GM18502 (cell line): ENCODE data around the gene RHOT1.
"Not testable (repeated sequence)": the region's sequence is repeated elsewhere in the genome, so short reads cannot be mapped to it uniquely, and the experiment has no call there.

Experiments
- ATAC-seq: cut with Tn5 transposase; IDR thresholded peaks from one replicate; pipeline ENCODE4 v1.9.1; 2021; ENCODE audit warnings: mild to moderate bottlenecking; ENCODE audit not compliant: unreplicated experiment, poor library complexity

Gene RHOT1

DNA sequence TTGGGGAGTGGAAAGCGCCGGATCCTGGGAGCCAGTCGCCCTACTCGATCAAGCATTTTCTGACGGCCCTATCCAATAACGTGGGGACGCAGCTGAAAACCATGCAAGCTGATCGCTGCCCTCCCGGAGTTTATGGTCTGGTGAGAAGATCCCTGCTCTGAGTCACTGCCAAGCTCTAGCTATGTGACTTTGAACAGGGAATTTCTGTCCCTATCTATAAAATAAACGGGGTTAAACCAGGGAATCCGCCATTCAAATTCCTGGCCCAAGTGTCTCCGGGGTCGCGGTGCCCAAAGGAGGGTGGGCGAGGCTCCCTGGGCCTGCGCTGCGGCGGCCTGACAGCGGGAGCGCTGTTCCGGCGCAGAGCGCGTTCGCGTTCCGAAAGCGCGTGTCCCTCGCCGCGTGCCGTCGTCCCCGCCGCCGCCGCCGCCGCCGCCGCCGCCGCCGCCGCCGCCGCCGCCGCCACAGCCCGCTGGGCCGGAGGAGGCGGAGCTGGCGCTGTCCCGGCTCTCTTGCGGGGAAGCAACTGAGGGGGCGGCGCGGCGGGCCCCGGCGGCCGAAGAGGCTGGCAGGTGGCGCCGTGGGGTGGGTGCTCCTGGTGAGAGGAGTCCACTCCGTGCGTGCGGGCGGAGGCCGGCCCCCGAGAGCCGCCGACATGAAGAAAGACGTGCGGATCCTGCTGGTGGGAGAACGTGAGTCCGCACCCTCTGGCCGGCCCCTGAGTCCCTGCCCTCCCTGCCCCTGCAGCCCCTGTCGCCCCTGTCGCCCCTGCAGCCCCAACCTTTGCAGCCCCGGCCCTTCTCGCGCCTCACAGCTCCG lies at the start of gene RHOT1:
RHOT1 (plus strand) TSS at position 465 of the 819 bp plus-strand sequence; CDS start at position 656, 191 bp downstream.
- ATAC-seq = peak; percentile 77

GRCh38 chr17:32099686-32100085 lies 42.6 kb upstream of the RHOT1 start:
- ATAC-seq = no peak

GRCh38 chr17:32100323-32100722 lies 42.0 kb upstream of the RHOT1 start:
- not testable (repeated sequence) for ATAC-seq

DNA sequence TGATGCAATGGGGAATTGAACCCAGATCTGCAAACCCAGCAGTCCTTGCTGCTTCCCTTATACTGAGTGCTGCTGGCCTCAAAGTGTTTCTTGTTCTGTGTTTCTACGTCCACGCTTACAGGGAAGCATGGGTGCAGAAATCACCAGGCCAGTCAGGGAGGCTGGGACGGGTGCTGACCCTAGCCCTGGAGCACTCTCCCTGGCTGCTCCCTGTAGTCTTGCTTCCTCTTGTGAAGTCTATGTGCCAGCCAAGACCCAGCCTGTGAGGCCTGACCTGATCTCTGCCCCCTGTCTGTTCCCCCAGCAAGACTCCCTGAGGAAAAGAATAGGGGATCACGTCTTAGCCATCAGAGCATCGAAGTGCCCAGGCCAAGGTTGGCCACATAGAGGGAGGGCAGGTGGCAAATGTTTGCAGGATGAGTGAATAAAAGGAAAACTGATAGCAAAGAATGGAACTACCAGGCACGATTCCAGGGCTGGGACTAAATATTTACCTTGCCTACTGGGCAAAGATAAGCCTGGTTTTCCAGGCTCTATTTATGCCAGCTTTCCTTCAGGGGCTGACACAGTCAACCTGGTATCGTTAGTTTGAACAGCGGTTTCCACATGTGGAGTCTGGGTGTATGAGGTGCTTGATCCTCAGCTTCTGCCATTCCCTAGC lies 41.2 kb upstream of the RHOT1 start:
- ATAC-seq = no peak

DNA sequence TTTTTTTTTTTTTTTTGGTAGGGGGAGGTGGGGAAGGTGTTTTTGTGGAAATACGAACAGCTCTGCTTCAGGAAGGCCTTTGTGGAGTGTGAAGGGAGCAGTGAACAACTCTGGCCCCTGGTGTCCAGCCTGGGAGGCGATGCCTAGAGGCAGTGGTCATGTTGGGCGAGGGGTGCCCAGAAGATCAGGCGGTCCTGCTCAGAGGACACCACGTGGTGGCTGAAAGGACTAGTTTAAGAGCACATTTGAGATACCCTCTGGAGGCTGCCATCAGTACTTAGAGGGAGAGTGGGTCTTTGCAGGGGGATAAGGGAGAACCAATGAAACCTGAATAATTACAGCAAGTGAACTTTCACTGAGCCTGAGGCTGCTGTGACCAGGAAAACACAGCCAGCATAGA lies 40.1 kb upstream of the RHOT1 start:
- ATAC-seq = no peak

DNA sequence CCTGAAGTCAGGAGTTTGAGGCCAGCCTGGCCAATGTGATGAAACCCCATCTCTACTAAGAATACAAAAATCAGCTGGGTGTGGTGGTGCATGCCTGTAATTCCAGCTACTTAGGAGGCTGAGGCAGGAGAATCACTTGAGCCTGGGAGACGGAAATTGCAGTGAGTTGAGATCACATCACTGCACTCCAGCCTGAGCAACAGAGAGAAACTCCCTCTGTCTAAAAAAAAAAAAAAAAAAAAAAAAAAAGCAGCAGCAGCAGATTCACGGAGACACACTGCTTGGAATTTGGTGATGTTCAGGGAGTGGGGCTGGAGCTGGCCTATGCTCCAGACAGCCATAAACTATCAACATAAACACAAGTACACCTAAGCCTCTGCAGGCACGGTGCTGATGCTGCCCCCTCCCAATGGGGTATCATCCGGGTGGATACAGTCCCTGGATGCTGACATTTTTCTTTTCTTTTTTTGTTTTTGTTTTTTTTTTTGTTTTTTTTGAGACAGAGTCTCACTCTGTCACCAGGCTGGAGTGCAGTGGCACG lies 39.6 kb upstream of the RHOT1 start:
- ATAC-seq = no peak

DNA sequence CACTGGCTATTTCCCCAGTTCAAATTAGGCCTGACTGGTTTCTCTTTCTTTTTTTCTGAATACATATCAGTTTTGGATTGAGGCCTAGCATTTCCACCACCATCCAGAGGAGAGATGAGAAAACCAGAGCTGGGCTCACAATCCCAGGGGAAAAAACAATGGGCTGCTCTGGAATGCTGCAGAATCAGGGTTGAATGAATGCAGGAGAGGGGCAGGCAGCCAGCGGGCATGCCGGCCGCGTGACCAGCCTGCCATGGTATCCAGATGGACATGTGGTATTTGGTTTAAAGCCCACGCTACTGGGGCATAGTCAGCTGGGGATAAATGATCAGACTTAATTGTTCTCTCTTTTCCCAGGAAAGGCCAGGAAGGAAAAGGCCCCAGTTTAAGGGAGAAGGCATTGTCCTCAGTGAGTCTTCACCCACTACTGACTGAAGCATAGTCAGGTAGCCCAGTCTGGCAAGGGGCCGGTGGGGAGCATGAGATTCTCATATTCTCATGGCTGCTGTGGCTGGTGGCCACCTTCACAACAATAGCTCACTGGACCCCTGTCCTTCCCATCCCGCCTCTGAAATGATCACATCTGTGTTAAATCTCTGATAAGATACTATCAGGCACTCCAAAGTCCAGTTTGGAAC lies 38.7 kb upstream of the RHOT1 start:
- ATAC-seq = no peak

DNA sequence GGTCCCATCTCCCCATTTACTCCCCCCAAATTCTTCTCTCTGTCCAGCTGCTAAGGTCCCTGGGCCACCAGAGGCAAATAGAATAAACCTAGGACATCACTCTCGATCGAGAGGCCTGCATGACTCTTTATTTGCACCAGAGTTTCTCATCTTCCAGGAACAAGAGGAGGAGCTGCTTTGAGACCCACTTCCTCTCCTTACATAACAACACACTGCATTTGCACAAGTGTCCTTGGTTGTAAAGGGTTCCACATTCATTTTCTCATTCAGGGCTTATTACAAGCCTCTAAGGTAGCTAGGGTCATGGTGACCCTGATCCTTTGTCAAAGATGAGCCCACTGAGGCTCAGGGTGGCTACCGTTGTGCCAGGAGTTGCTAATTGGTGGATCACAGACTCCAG lies 38.1 kb upstream of the RHOT1 start:
- no peak for ATAC-seq

DNA sequence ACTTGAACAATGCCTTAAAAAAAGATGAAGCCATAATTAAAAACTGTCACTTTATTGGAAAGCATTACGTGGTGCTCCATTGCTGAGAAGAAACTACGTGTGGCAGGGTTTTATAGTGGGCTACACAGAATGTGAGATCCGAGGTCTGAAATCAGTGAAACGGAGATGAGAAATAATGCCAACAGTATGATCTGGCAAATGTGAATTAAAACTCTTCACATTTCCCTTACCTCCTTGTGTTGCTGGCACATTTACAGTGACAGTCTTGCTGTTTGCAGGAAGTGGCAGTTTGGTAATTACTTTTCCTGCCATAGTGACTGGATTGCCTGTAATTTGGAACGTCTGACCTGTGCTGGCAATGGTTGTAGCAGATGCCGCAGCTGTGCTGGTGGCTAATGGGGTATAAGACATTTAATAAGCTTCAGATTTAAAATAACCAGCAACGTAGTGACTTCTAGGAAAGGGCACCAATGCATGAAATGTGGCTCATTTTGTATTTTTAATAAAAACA lies 35.8 kb upstream of the RHOT1 start:
- ATAC-seq = not testable (repeated sequence)

GRCh38 chr17:32107194-32107593 lies 35.1 kb upstream of the RHOT1 start:
- ATAC-seq = not testable (repeated sequence)

GRCh38 chr17:32110596-32110995 lies 31.7 kb upstream of the RHOT1 start:
- ATAC-seq = no peak

- no peak for ATAC-seq
Measured at GRCh38 chr17:32111141-32111771, 31.0 kb upstream of the RHOT1 start.

DNA sequence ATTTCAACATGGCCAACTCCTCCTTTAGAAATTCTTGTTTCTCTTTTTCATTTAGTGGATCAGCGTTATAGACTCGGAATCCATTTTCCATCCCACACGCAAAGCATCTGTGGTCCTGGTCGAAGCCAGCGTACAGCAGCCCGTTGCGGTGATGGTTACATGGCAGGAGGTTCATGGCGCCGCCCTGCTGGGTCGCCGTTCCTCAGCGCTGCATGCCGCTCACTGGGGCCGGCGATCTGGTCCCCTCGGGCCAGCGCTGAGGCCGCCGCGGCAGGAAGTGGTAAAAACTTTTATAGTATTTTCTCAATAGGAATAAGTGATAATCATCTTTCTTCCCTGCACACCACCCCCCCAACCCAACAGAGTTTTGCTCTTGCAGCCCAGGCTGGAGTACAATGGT lies 29.9 kb upstream of the RHOT1 start:
- ATAC-seq = no peak

DNA sequence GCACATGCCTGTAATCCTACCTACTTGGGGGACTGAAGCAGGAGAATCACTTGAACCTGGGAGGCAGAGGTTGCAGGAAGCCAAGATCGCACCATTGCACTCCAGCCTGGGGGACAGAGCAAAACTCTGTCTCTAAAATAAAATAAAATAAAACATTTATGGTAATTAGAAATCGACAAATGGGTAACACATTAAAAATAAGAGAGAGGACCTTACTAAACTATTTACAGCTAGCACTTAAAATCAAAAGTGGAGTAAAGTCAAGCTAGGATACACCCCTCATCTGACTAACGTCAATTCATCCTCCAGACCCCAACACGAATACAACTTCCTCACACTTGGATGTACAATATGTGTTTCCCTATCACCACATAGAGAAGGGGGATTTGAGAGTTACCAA lies 27.8 kb upstream of the RHOT1 start:
- ATAC-seq = no peak

DNA sequence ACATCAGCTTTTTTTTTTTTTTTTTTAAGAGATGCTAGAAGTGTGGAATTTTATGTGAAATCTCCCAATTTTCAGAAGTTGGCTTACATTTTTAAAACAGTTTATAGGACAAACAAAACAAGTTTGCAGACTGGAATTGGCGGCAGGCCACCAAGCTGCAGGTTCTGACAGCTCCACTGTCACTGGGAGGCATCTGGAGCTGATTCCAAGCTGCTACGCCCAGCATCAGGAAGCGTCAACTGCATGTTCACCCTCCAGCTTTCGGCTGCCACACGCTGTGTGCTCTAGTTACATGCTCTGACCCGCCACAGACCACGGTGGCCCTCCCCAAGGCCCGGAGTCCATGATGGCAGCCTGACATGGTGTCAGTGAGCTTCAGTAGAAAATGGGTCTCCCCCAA lies 26.8 kb upstream of the RHOT1 start:
- ATAC-seq = not testable (repeated sequence)

- ATAC-seq = no peak
Measured at GRCh38 chr17:32116937-32117336, 25.4 kb upstream of the RHOT1 start.

- ATAC-seq = no peak
Measured at GRCh38 chr17:32117399-32117798, 24.9 kb upstream of the RHOT1 start.

DNA sequence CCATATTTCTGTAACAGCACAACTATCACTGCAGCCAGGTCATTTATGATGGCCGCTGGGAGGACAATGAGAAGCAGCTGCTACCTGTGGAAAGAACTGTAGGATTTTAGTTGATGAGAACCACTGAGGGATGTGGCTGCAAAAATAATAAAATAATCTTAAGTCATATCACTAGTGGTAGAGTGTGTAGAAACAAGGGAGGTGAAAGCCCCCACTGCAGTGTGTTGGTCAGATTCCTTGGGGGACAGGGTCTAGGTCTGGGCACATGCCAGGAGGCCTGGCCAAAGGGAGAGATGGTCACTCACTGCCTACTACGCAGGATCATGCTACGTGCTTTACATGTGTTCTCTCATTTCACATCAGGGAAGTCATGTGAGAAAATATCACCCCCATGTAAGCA lies 24.2 kb upstream of the RHOT1 start:
- ATAC-seq = not testable (repeated sequence)

- no peak for ATAC-seq
Measured at GRCh38 chr17:32118835-32119234, 23.5 kb upstream of the RHOT1 start.

GRCh38 chr17:32120141-32120540 lies 22.2 kb upstream of the RHOT1 start:
- ATAC-seq = no peak
